CD4-positive, alpha-beta T cell treated with Interleukin-21 for 1 hour (primary cell): Measurements from ENCODE around the gene RPS13.
"Not testable (repeated sequence)": the region's sequence is repeated elsewhere in the genome, so short reads cannot be mapped to it uniquely, and the experiment has no call there.

Experiments used
- DNase-seq: peaks from one replicate; pipeline ENCODE4 v3.0.0-alpha.2; 2020

Gene RPS13

GRCh38 chr11:17034027-17034426, 43.4 kb downstream of the RPS13 start:
- DNase-seq = not testable (repeated sequence)

GRCh38 chr11:17026487-17027082, 50.9 kb downstream of the RPS13 start:
- no peak for DNase-seq

- DNase-seq = no peak
Measured at GRCh38 chr11:17024924-17025323, 52.5 kb downstream of the RPS13 start.
